ENCODE data around the gene THAP2.

The THAP2 gene

DNA sequence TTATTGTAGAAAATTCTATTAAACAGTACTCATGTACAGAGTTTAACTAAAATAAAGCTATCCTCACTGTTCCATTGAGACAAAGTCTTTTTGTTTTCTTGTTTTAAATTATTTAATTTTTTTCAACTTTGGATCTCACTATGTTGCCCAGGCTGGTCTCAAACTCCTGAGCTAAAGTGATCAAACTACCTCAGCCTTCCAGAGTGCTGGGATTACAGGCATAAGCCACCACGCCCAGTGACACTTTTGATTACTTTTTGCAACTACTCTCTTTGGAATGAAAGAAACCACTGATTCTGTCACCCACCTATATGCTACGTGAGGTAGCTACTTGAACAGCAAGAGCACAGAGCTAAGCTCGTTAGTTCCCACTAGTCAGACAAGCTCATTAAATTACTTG, 17.6 kb upstream of the THAP2 start:
- DNase-seq (ENCODE audit: low read depth), result no peak
- H3K4me3 ChIP-seq (ENCODE audit: control insufficient read depth, low read depth, low read length), result no peak overlapping the region
- TF ChIP-seq CTCF (conservative IDR thresholded peaks at IDR 0.05; ENCODE audit: control insufficient read depth, insufficient read depth, low read depth, low read length), result no peak

DNA sequence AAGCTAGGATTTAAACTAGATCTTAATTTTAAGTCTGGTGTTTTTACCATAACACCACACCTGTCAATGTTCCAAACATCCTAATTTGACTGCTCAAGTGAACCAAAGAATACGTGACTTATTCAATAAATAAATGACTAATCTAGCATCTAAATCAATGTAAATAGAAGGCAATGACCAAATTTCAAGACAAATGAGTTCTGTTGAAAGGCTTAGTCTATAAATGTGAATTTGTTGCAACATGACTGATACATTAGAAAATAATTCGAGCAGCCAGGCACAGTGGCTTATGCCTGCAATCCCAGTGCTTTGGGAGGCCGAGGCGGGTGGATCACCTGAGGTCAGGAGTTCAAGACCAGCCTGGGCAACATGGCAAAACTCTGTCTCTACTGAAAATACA, 15.6 kb upstream of the THAP2 start:
- H3K4me3 ChIP-seq (ENCODE audit: control insufficient read depth, low read depth, low read length), result no peak overlapping the region
- DNase-seq (ENCODE audit: low read depth), result no peak
- TF ChIP-seq CTCF (conservative IDR thresholded peaks at IDR 0.05; ENCODE audit: control insufficient read depth, insufficient read depth, low read depth, low read length), result no peak

DNA sequence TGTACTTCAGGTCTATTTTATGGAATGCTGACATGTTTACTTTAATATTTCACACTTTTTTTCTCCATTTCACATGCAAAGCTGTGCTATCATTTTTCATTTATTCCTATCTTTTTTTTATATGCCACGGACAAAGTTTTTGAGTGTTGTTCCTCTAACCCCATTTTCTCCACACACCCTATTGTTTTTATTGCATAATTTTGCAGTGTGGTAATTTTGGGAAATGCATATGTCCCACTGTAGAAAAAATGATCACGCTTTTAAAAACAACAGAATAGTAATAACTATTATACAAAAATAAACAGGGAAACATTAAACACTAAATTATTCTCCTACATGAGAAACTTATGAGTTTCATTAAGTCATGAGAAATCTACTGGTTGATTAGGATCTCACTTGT, 14.7 kb upstream of the THAP2 start:
- no peak overlapping the region for H3K4me3 ChIP-seq (ENCODE audit: control insufficient read depth, low read depth, low read length)
- TF ChIP-seq CTCF (conservative IDR thresholded peaks at IDR 0.05; ENCODE audit: control insufficient read depth, insufficient read depth, low read depth, low read length), result no peak

GRCh38 chr12:71652656-71653055, 11.4 kb upstream of the THAP2 start:
- no peak for TF ChIP-seq CTCF (conservative IDR thresholded peaks at IDR 0.05; ENCODE audit: control insufficient read depth, insufficient read depth, low read depth, low read length)
- peak; percentile 45 for DNase-seq (ENCODE audit: low read depth)
- H3K4me3 ChIP-seq (ENCODE audit: control insufficient read depth, low read depth, low read length), result no peak overlapping the region

More for the DNA sequence above, 14.7 kb upstream of the THAP2 start:
- DNase-seq (ENCODE audit: low read depth), result no peak

DNA sequence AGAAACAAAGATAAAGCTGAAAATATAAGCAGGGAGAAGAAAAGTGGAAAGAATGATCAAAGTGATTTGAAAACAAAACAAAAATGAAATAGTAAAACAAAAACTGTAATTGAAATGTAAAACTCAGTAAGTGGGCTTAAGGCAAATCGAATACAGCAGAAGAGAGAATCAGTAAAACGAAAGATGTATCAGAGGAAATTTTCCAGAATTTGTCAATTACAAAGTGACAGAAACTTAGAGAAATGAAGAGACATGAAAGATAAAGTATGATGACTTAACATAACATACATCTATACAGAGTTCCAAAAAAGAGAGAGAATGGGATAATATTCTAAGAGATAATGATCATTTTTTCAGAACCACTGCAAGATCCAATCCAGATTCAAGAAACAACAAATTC, 11.0 kb upstream of the THAP2 start:
- H3K4me3 ChIP-seq (ENCODE audit: control insufficient read depth, low read depth, low read length), result no peak overlapping the region
- no peak for TF ChIP-seq CTCF (conservative IDR thresholded peaks at IDR 0.05; ENCODE audit: control insufficient read depth, insufficient read depth, low read depth, low read length)
- DNase-seq (ENCODE audit: low read depth), result no peak

GRCh38 chr12:71654200-71654599, 9.9 kb upstream of the THAP2 start:
- no peak for DNase-seq (ENCODE audit: low read depth)
- TF ChIP-seq CTCF (conservative IDR thresholded peaks at IDR 0.05; ENCODE audit: control insufficient read depth, insufficient read depth, low read depth, low read length), result no peak
- H3K4me3 ChIP-seq (ENCODE audit: control insufficient read depth, low read depth, low read length), result no peak overlapping the region

- no peak for DNase-seq (ENCODE audit: low read depth)
- H3K4me3 ChIP-seq (ENCODE audit: control insufficient read depth, low read depth, low read length), result no peak overlapping the region
- no peak for TF ChIP-seq CTCF (conservative IDR thresholded peaks at IDR 0.05; ENCODE audit: control insufficient read depth, insufficient read depth, low read depth, low read length)
These were observed 8.6 kb upstream of the THAP2 start for GRCh38 chr12:71655495-71655894.
